Fibroblast of skin of scalp (primary cell): ENCODE measurements around the gene CLHC1.
A peak's percentile ranks its signal among the peaks of the same experiment; 100 is the strongest.
"Not testable (repeated sequence)": the region's sequence is repeated elsewhere in the genome, so short reads cannot be mapped to it uniquely, and the experiment has no call there.

ENCODE experiments used
- DNase-seq: peaks from one replicate; pipeline ENCODE4 v3.0.0-alpha.2; 2013

Gene CLHC1

DNA sequence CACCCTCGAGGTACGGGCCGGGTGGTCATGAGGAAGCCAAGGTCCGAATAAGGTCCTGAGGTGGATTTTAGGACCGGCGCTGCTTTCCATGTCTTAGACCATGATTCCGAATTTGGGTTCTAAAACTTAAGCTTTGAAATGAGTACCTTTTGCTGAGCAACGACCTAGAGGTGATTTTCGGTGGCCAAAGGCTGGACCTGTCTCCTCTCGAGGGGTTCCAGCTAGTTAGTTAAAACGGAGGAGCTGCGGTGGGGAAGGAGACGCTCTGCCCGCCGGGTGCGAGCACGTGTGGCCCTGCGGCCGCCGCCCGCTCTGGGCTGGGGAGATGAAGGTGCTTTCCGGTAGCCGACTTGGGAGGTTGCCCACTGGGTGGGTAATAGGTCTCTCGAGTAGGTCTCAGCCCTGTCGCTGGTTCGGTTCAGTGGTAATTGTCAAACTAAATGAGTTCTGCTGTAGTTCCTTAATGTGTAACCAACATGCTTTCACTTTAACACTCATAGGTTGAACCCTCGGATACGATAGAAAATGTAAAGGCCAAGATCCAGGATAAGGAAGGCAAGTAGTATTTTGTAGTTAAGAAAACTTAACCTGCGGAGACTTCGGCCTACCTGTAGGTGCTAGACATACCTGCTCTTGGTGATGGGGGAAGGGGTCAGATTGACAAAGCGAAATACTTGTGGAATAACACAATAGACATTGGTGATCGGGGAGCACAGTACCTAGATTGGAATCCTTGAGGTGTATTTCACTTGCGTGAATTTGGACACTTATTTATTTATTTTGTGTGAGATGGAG lies 967 bp upstream of the CLHC1 start:
- DNase-seq: no peak

DNA sequence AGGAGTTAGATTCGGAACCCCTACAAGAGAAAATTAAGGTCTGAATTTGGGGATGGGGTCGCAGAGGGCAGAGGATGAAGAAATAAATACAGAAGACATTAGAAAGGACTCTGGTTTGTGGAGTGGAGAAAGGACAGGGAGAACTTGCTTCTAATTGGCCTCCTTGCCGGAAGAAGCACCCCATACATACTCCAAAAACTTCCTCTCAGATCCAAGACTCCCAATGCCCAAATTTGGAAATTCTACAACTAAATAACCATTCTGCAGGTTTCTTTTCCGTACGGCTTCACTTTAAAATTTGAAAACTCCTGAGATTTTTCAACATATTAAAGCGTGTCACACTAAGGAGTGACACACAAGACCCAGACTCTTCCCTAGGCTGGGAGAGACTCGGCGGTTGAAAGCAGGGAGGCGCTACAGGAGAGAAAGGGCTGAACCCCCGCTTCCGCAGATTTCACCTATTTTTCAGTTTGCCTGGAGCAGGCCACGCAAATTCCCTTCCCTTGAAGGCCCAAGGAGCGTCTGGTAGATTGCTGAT lies 478 bp downstream of the CLHC1 start:
- peak; percentile 27 for DNase-seq

DNA sequence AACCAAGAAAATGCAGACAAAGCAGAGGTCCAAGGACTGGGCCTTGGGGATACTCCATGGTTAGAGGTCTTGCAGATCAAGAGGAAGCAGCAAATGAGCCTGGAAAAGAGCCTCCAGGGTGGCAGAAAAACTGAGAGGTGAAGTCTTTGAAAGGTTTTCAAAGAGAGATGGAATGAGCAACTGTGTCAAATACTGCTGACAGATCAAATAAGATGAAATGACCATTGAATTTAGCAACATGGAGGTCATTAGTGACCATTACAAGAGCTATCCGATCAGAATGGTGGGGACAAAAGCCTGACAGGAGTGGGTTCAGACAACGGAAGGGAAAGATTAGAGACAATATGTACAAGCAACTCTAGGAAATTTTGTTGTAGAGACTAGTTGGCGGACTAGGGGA lies 1.5 kb downstream of the CLHC1 start:
- DNase-seq: no peak

DNA sequence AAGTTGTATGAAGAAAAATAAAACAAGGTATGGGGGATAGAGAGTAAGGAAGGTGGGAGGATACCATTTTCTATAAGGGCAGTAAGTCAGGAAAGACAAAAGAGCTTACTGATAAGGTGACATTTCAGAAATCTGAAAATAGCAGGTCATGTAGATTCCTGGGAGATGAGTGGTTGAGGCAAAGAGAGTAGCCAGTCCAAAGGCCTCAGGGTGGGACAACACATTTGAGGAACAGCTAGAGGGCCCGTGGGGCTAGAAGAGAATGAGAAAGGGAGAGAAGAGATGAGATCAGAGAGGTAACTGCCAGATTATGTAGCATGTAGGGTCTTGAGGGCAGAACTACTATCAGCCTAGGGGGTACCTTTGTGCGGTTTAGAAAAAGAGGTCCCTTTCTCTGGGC lies 2.9 kb downstream of the CLHC1 start:
- no peak for DNase-seq

DNA sequence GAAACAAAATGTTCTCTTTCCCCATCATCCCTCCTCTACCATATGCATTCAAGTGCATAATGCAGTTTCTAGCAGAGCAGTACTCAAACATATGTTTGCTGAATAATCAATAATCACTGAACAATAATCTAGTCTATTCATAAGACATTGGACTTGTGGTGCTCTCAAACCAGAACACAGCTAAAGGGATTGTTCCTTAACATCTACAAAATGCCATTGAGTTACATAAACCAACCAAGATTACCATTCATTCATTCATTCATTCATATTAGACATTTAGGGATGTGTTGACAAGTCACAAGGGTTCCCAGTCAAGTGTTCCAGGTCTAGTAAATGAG lies 3.9 kb downstream of the CLHC1 start:
- no peak for DNase-seq

DNA sequence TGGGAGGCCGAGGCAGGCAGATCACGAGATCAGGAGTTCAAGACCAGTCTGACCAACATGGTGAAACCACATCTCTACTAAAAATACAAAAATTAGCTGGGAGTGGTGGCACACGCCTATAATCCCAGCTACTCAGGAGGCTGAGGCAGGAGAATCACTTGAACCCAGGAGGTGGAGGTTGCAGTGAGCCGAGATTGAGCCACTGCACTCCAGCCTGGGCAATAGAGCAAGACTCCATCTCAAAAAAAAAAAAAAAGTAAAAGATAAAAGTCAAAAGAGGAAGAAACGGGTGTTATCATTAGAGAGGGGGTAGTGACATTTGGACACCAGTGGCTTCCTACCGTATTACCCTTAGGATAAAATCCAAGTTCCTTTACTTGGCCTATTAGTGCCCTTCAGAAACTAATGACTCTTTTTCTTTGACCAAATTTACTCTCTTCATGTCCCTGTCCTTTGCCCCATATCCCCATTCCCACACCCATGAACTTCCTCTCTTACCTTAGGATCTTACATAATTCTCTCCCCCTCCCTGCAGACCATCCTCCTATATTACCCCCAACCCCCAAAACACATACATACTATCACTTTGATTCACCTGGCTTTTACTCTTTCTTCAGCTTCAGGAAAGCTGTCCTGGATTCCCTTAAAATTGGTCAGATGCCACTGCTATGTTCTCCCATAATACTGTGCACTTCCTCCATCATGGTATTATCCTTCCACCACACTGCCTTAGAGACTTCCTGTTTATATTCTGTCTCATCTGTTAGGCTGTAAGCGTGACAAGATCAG lies 4.5 kb downstream of the CLHC1 start:
- DNase-seq: not testable (repeated sequence)

DNA sequence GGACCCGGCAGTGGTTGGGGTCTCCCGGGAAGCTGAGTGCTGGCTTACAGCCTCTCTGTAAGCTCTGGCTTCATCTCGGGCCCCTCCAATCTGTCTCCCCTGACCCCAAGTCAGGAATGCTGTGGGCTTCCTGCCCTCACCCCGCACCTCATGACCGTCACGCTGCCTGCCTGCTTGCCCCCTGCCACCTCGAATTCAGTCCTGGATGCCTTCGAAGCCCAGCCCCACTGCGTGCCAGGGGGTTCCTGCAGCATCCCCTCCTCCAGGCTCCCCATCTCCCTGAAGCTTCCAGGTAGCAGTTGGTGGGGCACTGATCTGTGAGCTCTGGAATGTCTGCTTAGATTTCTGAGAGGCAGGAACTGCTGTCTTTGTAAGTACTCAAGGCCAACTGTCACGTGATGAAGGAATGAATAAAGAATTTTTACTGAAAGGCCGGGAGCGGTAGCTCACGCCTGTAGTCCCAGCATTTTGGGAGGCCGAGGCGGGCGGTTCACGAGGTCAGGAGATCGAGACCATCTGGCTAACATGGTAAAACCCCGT lies 6.5 kb downstream of the CLHC1 start:
- no peak for DNase-seq

DNA sequence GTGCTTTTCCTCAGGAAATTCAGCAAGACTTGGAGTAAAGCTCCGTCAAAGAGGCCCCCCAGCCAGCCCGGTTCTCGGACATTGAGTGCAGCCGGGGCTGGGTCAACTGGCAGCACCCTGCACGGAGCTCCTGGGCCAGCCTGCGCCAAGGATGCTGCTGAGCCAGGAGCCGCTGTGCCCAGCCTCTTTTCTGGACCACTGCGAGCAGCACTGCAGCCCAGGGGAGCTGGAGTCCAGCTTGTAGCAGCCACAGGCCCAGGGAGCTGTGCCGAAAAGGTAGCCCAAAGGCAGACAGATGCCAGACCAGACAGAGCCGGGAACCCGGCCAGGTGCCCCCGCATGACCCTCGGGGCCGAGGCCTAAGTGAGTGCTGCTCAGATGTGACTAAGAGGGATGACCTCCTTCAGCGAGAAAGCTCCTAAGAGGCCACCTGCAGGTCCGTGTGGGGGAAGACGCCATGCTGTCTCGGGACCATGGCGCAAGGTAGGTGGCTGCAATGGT lies 7.3 kb downstream of the CLHC1 start:
- no peak for DNase-seq

DNA sequence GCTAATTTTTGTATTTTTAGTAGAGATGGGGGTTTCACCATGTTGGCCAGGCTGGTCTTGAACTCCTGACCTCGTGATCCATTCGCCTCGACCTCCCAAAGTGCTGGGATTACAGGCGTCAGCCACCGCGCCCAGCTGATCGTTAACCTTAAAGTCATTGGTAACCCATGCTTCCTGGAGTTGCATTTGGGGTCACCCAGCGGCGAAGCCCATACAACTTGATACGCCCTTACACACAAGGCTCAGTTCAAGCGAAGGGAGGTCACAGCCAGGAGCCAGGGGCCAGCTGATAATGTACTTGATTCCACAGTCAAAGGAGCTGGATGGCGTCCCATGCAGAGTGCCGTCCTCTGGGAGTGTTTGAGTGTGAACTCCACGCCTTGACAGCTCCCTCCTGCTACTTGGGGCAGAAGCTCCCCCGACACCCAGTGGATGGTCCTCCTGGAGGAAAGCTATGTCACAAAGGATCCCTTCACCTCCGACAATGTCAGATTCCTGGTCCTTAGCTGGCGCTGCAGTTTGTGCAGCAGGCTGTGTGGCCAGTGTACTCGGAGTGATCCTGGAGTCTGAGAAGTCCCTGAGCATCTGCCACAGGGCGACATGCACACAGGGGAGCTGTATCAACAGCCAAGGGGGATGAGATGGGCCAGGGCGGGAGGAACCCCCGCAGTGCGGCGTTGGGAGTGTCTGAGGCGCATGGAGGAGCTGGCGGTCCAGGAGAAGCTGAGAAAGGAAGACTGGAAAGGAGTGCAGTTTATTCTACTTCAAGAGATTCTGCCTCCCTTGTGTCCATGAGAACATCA lies 7.9 kb downstream of the CLHC1 start:
- no peak for DNase-seq

DNA sequence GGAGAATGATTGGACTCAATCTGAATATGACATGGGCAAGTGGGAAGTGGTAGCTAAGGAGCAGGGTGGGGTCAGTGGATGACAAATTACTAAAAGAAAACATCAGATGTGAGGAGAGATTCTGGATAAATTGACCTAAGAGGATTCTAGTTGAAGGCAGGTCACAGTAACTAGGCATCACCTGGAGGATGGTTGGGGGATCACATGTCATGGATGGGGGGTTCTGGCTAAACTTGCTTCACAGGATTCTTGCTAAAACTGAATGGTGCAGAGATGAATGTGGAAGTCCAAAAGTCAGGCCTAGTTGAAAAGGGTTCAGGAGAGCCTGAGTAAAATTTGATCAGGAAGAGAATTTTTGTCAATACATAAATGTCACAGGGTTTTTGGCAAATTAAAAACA lies 18.3 kb downstream of the CLHC1 start:
- no peak for DNase-seq

DNA sequence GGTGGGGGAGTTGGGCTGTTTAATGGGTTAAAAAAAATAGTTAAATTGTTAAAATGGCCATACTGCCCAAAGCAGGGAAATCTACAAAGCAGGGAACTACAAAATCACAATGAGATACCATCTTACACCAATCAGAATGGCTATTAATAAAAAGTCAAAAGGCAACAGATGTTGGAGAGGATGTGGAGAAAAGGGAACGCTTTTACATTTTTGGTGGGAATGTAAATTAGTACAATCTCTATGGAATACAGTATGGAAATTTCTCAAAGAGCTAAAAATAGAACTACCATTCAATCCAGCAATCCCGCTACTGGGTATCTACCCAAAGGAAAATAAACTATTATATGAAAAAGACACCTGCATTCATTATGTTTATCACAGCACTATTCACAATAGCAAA lies 27.1 kb downstream of the CLHC1 start:
- no peak for DNase-seq

DNA sequence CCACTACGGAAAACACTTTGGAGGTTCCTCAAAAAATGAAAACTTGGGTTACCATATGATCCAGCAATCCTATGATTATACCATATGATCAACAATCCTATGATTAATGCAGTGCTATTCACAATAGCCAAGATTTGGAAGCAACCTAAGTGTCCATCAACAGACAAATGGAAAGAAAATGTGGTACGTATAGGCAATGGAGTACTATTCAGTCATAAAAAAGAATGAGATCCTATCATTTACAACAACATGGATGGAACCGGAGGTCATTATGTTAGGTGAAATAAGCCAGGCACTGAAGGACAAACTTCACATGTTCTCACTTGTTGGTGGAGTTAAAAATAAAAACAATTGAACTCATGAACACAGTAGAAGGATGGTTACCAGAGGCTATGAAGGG lies 27.6 kb downstream of the CLHC1 start:
- DNase-seq: no peak

DNA sequence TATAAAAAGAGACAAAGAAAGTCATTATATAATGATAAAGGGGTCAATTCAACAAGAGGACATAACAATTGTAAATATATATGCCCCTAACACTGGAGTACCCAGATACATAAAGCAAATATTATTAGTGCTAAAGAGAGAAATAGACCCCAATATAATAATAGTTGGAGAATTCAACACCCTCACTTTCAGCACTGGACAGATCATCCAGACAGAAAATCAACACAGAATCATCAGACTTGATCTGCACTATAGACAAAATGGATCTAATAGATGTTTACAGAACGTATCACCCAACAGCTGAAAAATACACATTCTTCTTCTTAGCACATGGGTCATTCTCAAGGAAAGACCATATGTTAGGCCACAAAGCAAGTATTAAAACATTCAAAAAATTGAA lies 31.7 kb downstream of the CLHC1 start:
- no peak for DNase-seq

DNA sequence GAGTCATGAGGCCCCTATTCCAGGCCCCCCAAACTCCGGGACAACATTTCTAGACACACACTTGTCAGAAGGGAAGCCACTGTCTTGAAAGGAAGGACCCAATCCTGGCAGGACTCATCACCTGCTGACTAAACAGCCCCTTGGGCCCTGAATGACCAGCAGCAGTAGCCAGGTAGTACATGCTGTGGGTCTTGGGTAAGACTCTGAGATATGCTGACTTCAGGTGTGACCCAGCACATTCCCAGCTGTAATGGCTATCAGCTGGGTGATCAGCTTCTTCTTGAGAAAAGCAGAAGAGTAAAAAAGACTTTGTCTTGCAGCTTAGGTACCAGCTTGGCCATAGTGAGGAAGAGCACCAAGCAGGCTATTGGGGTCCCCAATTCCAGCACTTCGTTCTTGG lies 35.6 kb downstream of the CLHC1 start:
- no peak for DNase-seq

DNA sequence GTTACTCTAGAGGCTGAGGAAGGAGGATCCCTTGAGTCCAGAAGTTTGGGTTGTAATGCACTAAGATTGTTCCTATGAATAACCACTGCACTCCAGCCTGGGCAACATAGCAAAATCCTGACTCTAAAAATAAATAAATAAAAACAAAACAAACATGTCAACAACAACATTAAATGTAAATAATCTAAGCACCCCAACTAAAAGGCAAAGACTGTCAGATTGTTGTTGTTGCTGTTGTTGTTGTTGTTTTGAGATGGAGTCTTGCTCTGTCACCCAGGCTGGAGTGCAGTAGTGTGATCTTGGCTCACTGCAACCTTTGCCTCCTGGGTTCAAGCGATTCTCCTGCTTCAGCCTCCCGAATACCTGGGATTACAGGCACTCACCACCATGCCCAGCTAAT lies 40.2 kb downstream of the CLHC1 start:
- DNase-seq: not testable (repeated sequence)

DNA sequence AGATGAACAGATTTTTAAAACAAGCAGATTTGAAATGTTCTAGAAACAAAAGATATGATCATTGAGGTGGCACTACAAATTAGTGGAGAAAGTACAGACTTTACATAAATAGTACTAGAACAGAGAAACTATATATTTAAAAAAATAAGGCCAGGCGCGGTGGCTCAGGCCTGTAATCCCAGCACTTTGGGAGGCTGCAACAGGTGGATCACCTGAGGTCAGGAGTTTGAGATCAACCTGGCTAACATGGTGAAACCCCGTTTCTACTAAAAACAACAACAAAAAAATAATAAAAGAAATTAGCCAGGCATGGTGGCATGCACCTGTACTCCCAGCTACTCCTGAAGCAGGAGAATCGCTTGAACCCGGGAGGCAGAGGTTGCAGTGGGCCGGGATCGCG lies 45.3 kb downstream of the CLHC1 start:
- DNase-seq: not testable (repeated sequence)

DNA sequence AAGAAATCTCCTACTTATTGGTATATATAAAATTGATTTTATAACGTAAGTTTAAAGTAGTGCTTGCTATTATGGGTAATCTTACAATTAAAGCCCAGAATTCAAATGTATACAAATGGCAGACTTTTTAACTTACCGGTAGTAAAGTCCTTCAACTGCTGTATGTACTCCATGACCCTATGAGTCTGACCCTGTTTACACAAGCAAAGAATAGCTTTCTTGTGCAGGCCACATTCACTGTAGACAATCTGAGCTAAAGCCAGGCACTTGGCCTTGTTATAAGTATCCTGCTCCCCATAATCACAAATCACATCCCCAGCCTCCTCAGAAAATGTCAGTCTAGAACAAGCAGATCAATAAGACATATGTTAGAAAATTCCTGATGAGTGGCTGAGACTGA lies 51.7 kb downstream of the CLHC1 start:
- DNase-seq: no peak

DNA sequence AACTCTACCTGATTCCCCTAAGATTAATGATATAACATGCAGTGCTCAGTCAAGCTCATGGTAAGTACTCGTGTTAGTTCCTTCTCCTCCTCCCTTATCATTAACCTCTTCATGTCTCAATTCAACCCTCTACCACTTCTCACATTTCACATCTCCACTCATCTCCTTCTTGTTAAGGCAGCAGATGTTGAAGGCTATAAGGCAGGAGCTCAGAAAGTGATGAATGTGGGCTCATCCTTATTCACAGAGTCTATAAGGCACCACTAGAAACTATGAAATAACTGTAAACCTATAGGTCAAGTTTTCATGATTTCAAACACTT lies 56.0 kb downstream of the CLHC1 start:
- no peak for DNase-seq

DNA sequence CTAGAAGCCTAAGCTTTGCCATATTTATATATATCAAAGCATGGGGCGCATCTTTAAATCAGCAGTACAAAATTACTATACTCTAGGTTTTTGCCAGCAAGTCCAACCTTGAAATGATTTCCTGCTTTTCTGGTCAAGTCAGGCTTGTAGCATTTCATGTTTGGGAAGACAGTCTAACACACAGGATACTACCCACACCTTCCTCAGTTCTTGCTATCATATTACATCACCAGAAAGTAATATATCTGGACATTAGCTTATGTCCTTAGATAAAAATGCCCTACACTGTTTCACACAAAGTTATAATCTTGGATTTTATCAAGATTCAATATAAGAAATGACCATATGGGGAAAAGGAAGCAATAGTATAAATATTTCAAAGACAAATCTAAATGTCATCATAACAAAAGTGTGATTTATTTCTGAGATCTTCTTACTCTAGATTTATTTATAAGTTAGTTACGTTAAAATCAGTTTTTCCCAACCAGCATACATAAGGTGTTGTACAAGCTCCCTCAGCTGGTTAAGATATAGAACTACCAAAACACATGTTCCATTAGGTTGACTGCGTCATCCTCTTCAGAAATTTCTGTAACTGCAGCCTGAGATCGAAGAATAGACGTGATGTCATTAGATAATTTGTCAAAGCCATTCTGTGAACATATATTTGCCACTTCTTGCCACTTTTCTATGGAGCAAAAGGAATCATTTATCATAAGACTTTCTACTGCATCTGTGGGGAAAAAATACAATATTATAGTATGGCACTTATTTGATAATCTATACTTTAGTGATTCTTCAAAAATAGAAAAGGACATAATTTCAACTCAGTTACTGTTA lies 56.6 kb downstream of the CLHC1 start:
- DNase-seq: peak; percentile 74

DNA sequence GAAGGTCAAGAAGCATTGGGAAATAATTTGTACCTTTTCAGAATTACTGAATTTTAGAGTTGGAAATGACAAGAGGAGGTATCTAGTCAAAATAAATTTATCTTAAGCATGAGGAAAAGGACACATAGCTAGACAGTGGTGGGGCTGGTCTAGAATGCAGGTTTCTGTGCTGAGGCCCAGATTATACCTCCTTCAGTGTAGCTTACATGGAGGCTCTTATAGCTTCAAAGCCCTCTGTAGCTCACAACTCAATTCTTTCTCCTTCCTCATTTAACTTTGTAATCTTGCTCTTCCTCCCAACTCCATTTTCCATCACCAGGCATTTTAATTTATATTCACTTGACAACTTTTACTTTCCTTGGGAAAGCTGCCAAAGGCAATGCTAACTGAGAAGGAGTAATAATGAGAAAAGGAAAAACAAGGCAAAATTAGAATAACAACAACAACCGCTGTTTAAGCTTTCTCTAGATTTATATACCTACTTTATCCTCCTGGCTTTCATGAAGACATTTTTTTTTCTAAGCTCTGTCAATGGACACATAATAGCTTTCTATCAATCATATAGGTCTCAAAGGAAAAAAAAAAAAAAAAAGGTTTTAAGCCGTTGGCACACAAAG lies 58.5 kb downstream of the CLHC1 start:
- no peak for DNase-seq

DNA sequence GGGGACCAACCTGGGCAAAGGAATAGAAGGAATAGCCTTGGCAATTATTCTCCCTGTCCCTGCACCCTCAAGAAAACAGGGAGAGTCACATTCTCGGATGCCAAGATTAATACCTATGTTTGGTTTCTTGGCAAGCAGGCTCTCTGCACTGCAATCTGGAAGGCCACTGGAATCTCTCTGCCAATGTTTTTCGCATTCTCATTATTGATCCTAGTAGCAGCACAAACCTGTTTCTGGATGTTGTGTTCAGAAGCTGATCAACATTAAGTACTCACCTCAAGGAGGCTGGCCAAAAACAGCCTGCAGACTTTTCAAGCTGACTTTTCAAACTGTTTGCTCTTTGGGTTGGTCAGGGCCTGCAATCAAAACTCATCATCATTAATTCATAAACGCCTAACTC lies 62.2 kb downstream of the CLHC1 start:
- no peak for DNase-seq
